GM23338 (cell line): ENCODE data around the gene TRIM56. TPM values are rescaled to one million over a fixed set of nuclear protein-coding genes. Genes with fewer than 3 reads are reported as not detected.
"Not testable (repeated sequence)": the region's sequence is repeated elsewhere in the genome, so short reads cannot be mapped to it uniquely, and the experiment has no call there.

ENCODE experiments used
- ATAC-seq: fragments of 200-7000 bp; cut with Tn5 transposase; 3 replicates; pipeline ENCODE4 v1.9.1; 2020
- DNase-seq: peaks from one replicate; pipeline ENCODE4 v3.0.0-alpha.2; 2015; ENCODE audit warnings: low spot score
- H2AFZ ChIP-seq: fragments of 200-600 bp; sonication (generic); 2 replicates; pipeline ENCODE4 v1.8.0; 2016; ENCODE audit warnings: antibody characterized with exemption, mild to moderate bottlenecking, moderate library complexity
- H3F3A ChIP-seq: fragments of 200-600 bp; sonication (generic); replicated peaks from 2 replicates; pipeline ENCODE4 v1.8.0; 2017; ENCODE audit warnings: antibody characterized with exemption, mixed run types, low read depth
- H3K27ac ChIP-seq: fragments of 200-600 bp; sonication (generic); 2 replicates; pipeline ENCODE4 v1.6.1; 2016; ENCODE audit warnings: low read depth
- H3K27me3 ChIP-seq: fragments of 200-600 bp; sonication (generic); 2 replicates; pipeline ENCODE4 v1.8.0; 2016; ENCODE audit warnings: mild to moderate bottlenecking, mixed run types, moderate library complexity; ENCODE audit not compliant: insufficient read depth
- H3K36me3 ChIP-seq: fragments of 200-600 bp; sonication (generic); 2 replicates; pipeline ENCODE4 v1.8.0; 2016; ENCODE audit warnings: mild to moderate bottlenecking; ENCODE audit not compliant: insufficient read depth
- H3K4me1 ChIP-seq: fragments of 200-600 bp; sonication (generic); 2 replicates; pipeline ENCODE4 v1.8.0; 2016; ENCODE audit warnings: mild to moderate bottlenecking, moderate library complexity; ENCODE audit not compliant: insufficient read depth
- H3K4me2 ChIP-seq: fragments of 200-600 bp; sonication (generic); 2 replicates; pipeline ENCODE4 v1.7.1; 2017; ENCODE audit warnings: mixed run types
- H3K4me3 ChIP-seq: fragments of 200-600 bp; sonication (generic); 2 replicates; pipeline ENCODE4 v1.6.1; 2016; ENCODE audit warnings: mixed run types
- H3K79me2 ChIP-seq: fragments of 200-600 bp; sonication (generic); replicated peaks from 2 replicates; pipeline ENCODE4 v1.8.0; 2017; ENCODE audit warnings: mild to moderate bottlenecking; ENCODE audit not compliant: insufficient read depth
- H3K9me2 ChIP-seq: fragments of 200-600 bp; sonication (generic); 2 replicates; pipeline ENCODE4 v1.8.0; 2017; ENCODE audit not compliant: insufficient read depth
- H4K20me1 ChIP-seq: fragments of 200-600 bp; sonication (generic); replicated peaks from 2 replicates; pipeline ENCODE4 v1.8.0; 2017; ENCODE audit warnings: mild to moderate bottlenecking; ENCODE audit not compliant: insufficient read depth
- H3K27ac Mint-ChIP-seq: 2 replicates; pipeline ENCODE4 v1.8.0; 2020; ENCODE audit warnings: inconsistent platforms, mild to moderate bottlenecking, moderate library complexity, mixed read lengths
- H3K27me3 Mint-ChIP-seq: 3 replicates; pipeline ENCODE4 v1.8.0; 2022; ENCODE audit warnings: low read depth, mild to moderate bottlenecking, moderate library complexity, mixed read lengths, inconsistent platforms; ENCODE audit not compliant: insufficient read depth, poor library complexity
- H3K36me3 Mint-ChIP-seq: 3 replicates; pipeline ENCODE4 v1.8.0; 2021; ENCODE audit warnings: low read depth, mild to moderate bottlenecking, inconsistent platforms, moderate library complexity, mixed read lengths
- H3K4me1 Mint-ChIP-seq: 3 replicates; pipeline ENCODE4 v1.8.0; 2020; ENCODE audit warnings: mild to moderate bottlenecking, inconsistent platforms, mixed read lengths
- H3K4me3 Mint-ChIP-seq: 3 replicates; pipeline ENCODE4 v1.8.0; 2021; ENCODE audit warnings: moderate library complexity, mild to moderate bottlenecking, inconsistent platforms, mixed read lengths
- H3K9me3 Mint-ChIP-seq: 3 replicates; pipeline ENCODE4 v1.8.0; 2020; ENCODE audit warnings: moderate library complexity, mild to moderate bottlenecking, inconsistent platforms, mixed read lengths
- CREB1 ChIP-seq: fragments of 250-450 bp; sonication (Bioruptor Pico); IDR thresholded peaks from 2 replicates; pipeline ENCODE4 v1.5.0; 2020; ENCODE audit warnings: low read depth, mild to moderate bottlenecking, moderate library complexity
- EZH2 ChIP-seq: fragments of 200-600 bp; sonication (generic); IDR thresholded peaks from one replicate; pipeline ENCODE4 v1.8.0; 2017; ENCODE audit warnings: antibody characterized with exemption, mild to moderate bottlenecking, low read depth; ENCODE audit not compliant: unreplicated experiment
- EZH2phosphoT487 ChIP-seq: fragments of 200-600 bp; sonication (generic); IDR thresholded peaks from one replicate; pipeline ENCODE4 v1.8.1; 2018; ENCODE audit warnings: antibody characterized with exemption; ENCODE audit not compliant: unreplicated experiment
- JUNB ChIP-seq: IDR thresholded peaks from one replicate; pipeline ENCODE4 v1.6.1; 2016; ENCODE audit warnings: antibody characterized with exemption; ENCODE audit not compliant: unreplicated experiment
- NANOG ChIP-seq: IDR thresholded peaks from 2 replicates; pipeline ENCODE4 v1.6.1; 2016; ENCODE audit warnings: antibody characterized with exemption, borderline replicate concordance
- POLR2AphosphoS5 ChIP-seq: IDR thresholded peaks from 2 replicates; pipeline ENCODE4 v1.6.1; 2016; ENCODE audit warnings: antibody characterized with exemption, low read depth
- STAT1 ChIP-seq: IDR thresholded peaks from one replicate; pipeline ENCODE4 v1.6.1; 2016; ENCODE audit warnings: antibody characterized with exemption; ENCODE audit not compliant: unreplicated experiment
- ZNF331 ChIP-seq: fragments of 250-450 bp; sonication (Bioruptor Pico); IDR thresholded peaks from 2 replicates; pipeline ENCODE4 v1.5.0; 2020; ENCODE audit warnings: low read depth, mild to moderate bottlenecking, moderate library complexity
- polyA plus RNA-seq: library from polyadenylated mRNA; unstranded; fragments of >200 nt; fragmentation: Nextera tagmentation; extraction: Ambion mirVana; gene quantifications from 2 replicates; pipeline ENCODE4 v1.2.1, GENCODE V29; 2016
- total RNA-seq: library from RNA; depleted of rRNA; stranded (reverse); fragments of >200 nt; shearing (Covaris generic); gene quantifications from 2 replicates; pipeline ENCODE4 v1.2.3, GENCODE V29; 2014
- TF ChIP-seq, protein P1 (sequence below): fragments of 250-450 bp; sonication (Bioruptor Pico); IDR thresholded peaks from 2 replicates; pipeline ENCODE4 v1.5.0; 2020; ENCODE audit warnings: mild to moderate bottlenecking, moderate library complexity
- TF ChIP-seq, protein P2 (sequence below), 2 experiments: fragments of 200-600 bp in 1 of 2; sonication (generic) in 1 of 2; conservative IDR thresholded peaks; 2 replicates each; pipeline versions ENCODE4 v1.5.1 to v1.6.1; 2016 to 2017; ENCODE audit warnings: antibody characterized with exemption in 2 of 2, low read depth in 2 of 2, mild to moderate bottlenecking in 2 of 2, moderate library complexity in 1 of 2
- TF ChIP-seq, protein P3 (sequence below): IDR thresholded peaks from 2 replicates; pipeline ENCODE4 v1.6.1; 2016; ENCODE audit warnings: antibody characterized with exemption

TRIM56 gene
- total and polyA plus RNA-seq, 2 experiments from 2014 or later, result 10.0 to 15.7 TPM

DNA sequence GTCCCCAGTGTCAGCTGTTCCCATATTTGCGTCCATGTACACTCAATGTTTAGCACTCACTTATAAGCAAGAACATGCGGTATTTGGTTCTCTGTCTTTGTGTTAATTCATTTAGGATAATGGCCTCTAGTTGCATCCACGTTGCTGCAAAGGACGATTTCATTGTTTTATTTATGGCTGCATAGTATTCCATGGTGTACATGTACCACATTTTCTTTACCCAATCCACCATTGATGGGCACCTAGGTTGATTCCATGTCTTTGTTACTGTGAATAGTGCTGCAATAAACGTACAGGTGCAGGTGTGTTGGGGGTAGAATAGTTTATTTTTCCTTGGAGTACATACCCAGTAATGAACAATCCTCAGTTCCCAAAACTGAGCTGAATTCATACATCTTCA lies 24.3 kb upstream of the TRIM56 start (continued):
- TF ChIP-seq, protein P1, sequence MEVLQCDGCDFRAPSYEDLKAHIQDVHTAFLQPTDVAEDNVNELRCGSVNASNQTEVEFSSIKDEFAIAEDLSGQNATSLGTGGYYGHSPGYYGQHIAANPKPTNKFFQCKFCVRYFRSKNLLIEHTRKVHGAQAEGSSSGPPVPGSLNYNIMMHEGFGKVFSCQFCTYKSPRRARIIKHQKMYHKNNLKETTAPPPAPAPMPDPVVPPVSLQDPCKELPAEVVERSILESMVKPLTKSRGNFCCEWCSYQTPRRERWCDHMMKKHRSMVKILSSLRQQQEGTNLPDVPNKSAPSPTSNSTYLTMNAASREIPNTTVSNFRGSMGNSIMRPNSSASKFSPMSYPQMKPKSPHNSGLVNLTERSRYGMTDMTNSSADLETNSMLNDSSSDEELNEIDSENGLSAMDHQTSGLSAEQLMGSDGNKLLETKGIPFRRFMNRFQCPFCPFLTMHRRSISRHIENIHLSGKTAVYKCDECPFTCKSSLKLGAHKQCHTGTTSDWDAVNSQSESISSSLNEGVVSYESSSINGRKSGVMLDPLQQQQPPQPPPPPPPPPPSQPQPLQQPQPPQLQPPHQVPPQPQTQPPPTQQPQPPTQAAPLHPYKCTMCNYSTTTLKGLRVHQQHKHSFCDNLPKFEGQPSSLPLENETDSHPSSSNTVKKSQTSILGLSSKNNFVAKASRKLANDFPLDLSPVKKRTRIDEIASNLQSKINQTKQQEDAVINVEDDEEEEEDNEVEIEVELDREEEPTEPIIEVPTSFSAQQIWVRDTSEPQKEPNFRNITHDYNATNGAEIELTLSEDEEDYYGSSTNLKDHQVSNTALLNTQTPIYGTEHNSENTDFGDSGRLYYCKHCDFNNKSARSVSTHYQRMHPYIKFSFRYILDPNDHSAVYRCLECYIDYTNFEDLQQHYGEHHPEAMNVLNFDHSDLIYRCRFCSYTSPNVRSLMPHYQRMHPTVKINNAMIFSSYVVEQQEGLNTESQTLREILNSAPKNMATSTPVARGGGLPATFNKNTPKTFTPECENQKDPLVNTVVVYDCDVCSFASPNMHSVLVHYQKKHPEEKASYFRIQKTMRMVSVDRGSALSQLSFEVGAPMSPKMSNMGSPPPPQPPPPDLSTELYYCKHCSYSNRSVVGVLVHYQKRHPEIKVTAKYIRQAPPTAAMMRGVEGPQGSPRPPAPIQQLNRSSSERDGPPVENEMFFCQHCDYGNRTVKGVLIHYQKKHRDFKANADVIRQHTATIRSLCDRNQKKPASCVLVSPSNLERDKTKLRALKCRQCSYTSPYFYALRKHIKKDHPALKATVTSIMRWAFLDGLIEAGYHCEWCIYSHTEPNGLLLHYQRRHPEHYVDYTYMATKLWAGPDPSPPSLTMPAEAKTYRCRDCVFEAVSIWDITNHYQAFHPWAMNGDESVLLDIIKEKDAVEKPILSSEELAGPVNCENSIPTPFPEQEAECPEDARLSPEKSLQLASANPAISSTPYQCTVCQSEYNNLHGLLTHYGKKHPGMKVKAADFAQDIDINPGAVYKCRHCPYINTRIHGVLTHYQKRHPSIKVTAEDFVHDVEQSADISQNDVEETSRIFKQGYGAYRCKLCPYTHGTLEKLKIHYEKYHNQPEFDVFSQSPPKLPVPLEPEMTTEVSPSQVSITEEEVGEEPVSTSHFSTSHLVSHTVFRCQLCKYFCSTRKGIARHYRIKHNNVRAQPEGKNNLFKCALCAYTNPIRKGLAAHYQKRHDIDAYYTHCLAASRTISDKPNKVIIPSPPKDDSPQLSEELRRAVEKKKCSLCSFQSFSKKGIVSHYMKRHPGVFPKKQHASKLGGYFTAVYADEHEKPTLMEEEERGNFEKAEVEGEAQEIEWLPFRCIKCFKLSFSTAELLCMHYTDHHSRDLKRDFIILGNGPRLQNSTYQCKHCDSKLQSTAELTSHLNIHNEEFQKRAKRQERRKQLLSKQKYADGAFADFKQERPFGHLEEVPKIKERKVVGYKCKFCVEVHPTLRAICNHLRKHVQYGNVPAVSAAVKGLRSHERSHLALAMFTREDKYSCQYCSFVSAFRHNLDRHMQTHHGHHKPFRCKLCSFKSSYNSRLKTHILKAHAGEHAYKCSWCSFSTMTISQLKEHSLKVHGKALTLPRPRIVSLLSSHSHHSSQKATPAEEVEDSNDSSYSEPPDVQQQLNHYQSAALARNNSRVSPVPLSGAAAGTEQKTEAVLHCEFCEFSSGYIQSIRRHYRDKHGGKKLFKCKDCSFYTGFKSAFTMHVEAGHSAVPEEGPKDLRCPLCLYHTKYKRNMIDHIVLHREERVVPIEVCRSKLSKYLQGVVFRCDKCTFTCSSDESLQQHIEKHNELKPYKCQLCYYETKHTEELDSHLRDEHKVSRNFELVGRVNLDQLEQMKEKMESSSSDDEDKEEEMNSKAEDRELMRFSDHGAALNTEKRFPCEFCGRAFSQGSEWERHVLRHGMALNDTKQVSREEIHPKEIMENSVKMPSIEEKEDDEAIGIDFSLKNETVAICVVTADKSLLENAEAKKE (CRISPR knock-in tag), result no peak
- TF ChIP-seq STAT1 (no peak), ZNF331 (no peak), EZH2 (no peak), JUNB (no peak), CREB1 (CRISPR knock-in tag) (no peak), NANOG (no peak), EZH2phosphoT487 (no peak), POLR2AphosphoS5 (no peak)
- TF ChIP-seq, protein P2, sequence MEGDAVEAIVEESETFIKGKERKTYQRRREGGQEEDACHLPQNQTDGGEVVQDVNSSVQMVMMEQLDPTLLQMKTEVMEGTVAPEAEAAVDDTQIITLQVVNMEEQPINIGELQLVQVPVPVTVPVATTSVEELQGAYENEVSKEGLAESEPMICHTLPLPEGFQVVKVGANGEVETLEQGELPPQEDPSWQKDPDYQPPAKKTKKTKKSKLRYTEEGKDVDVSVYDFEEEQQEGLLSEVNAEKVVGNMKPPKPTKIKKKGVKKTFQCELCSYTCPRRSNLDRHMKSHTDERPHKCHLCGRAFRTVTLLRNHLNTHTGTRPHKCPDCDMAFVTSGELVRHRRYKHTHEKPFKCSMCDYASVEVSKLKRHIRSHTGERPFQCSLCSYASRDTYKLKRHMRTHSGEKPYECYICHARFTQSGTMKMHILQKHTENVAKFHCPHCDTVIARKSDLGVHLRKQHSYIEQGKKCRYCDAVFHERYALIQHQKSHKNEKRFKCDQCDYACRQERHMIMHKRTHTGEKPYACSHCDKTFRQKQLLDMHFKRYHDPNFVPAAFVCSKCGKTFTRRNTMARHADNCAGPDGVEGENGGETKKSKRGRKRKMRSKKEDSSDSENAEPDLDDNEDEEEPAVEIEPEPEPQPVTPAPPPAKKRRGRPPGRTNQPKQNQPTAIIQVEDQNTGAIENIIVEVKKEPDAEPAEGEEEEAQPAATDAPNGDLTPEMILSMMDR (conservative IDR thresholded peaks at IDR 0.05; ENCODE audit: low read depth in 2 of 2), result no peak
- TF ChIP-seq, protein P3, sequence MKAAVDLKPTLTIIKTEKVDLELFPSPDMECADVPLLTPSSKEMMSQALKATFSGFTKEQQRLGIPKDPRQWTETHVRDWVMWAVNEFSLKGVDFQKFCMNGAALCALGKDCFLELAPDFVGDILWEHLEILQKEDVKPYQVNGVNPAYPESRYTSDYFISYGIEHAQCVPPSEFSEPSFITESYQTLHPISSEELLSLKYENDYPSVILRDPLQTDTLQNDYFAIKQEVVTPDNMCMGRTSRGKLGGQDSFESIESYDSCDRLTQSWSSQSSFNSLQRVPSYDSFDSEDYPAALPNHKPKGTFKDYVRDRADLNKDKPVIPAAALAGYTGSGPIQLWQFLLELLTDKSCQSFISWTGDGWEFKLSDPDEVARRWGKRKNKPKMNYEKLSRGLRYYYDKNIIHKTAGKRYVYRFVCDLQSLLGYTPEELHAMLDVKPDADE, result no peak

DNA sequence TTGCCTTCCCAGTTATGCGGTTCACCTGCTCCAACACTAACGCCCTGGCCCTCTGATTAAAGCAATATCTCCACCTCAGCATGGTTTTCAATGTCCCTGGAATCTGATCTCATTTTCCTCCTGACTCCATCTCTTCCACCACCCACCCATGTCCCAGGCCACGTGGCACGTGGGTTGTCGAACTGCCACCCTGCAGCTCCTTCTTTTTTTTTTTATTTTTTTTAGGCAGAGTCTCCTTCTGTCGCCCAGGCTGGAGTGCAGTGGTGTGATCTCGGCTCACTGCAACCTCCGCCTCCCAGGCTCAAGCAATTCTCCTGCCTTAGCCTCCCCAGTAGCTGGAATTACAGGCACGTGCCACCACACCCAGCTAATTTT lies 21.1 kb upstream of the TRIM56 start:
- not testable (repeated sequence) for H3K79me2 ChIP-seq, H3K4me2 ChIP-seq, H3K36me3 ChIP-seq, H3K27ac Mint-ChIP-seq, H3F3A ChIP-seq, DNase-seq, H3K36me3 Mint-ChIP-seq, H3K9me2 ChIP-seq, ATAC-seq, H3K4me3 Mint-ChIP-seq, H3K4me1 ChIP-seq, H3K27ac ChIP-seq, H3K4me3 ChIP-seq, H3K27me3 ChIP-seq, H3K9me3 Mint-ChIP-seq, H4K20me1 ChIP-seq
- Mint-ChIP-seq H3K4me1 (peaks cover 11% of the 10 kb centered on the region), H3K27me3 (peaks cover 15% of the 10 kb centered on the region)
- peak overlapping the region; percentile 66; the same call in 1 of the 2 replicates for H2AFZ ChIP-seq

DNA sequence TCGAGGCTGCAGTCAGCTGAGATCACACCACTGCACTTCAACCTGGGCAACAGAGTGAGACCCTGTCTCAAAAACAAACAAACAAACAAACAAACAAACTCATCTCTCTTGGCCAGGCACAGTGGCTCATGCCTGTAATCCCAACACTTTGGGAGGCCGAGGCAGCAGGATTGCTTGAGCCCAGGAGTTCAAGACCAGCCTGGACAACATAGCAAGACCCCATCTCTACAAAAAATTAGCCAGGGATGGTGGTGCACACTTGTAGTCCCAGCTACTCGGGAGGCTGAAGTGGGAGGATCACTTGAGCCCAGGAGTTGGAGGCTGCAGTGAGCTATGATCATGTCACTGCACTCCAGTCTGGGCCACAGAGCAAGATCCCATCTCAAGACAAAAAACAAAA lies 20.1 kb upstream of the TRIM56 start:
- not testable (repeated sequence) for H3K27ac ChIP-seq, DNase-seq, H3K36me3 Mint-ChIP-seq, H3K27me3 ChIP-seq, ATAC-seq, H3K4me1 ChIP-seq, H3K4me3 Mint-ChIP-seq, H3K4me1 Mint-ChIP-seq, H3K4me2 ChIP-seq, H3F3A ChIP-seq, H4K20me1 ChIP-seq, H3K36me3 ChIP-seq, H2AFZ ChIP-seq, H3K27ac Mint-ChIP-seq, H3K79me2 ChIP-seq, H3K9me3 Mint-ChIP-seq, H3K9me2 ChIP-seq, H3K4me3 ChIP-seq
- H3K27me3 Mint-ChIP-seq, result peaks cover 15% of the 10 kb centered on the region
